B cell (primary cell): ENCODE data around the gene UBL3. TPM values are rescaled to one million over a fixed set of nuclear protein-coding genes. Genes with fewer than 3 reads are reported as not detected.

ENCODE experiments used
- ATAC-seq: fragments of 200-7000 bp; cut with Tn5 transposase; one replicate; pipeline ENCODE4 v1.10.0; 2021; ENCODE audit warnings: low read depth, mild to moderate bottlenecking, moderate number of reproducible peaks, moderate library complexity
- CTCF ChIA-PET: fragments of 350-600 bp; sonication (Branson Sonifier 250); formaldehyde crosslinking; loops from one replicate; lab custom pipeline; 2021; ENCODE audit warnings: antibody characterized with exemption, inconsistent platforms; lab: Charles Lee
- POLR2A ChIA-PET: fragments of 350-600 bp; sonication (Branson Sonifier 250); formaldehyde crosslinking; loops from one replicate; lab custom pipeline; 2021; ENCODE audit warnings: antibody characterized with exemption; lab: Charles Lee
- DNase-seq: peaks from one replicate; pipeline ENCODE4 v3.0.0; 2013
- H2AFZ ChIP-seq: 2 replicates; pipeline ENCODE4 v1.6.1; 2012; ENCODE audit warnings: mild to moderate bottlenecking, low read depth, low read length; ENCODE audit not compliant: insufficient read depth, poor library complexity, severe bottlenecking
- H3K27ac ChIP-seq, 2 donors: 1 replicate in 1 of 2; 2 replicates in 1 of 2; pipeline ENCODE4 v1.5.1; 2012 to 2013; ENCODE audit warnings: low read length in 2 of 2, mild to moderate bottlenecking in 2 of 2, moderate library complexity in 1 of 2
- H3K27me3 ChIP-seq, 4 experiments: fragments of 200-600 bp in 1 of 4; sonication (generic) in 1 of 4; replicated peaks in 1 of 4; 1 replicate in 2 of 4; 2 replicates in 2 of 4; pipeline versions ENCODE4 v1.6.1 to v1.7.0; 2013 to 2016; ENCODE audit warnings: low read length in 3 of 4, mild to moderate bottlenecking in 2 of 4, mixed read lengths in 1 of 4, moderate library complexity in 1 of 4; ENCODE audit not compliant: insufficient read depth in 4 of 4, control insufficient read depth in 3 of 4; ENCODE audit errors: control extremely low read depth in 1 of 4
- H3K36me3 ChIP-seq, 2 experiments: replicated peaks in 1 of 2; 1 replicate in 1 of 2; 2 replicates in 1 of 2; pipeline versions ENCODE4 v1.6.1 to v1.7.1; 2013; ENCODE audit warnings: low read length in 1 of 2; ENCODE audit not compliant: insufficient read depth in 2 of 2, control insufficient read depth in 1 of 2; ENCODE audit errors: control extremely low read depth in 1 of 2, extremely low read depth in 1 of 2
- H3K4me1 ChIP-seq, 2 donors: fragments of 200-600 bp in 1 of 2; sonication (generic) in 1 of 2; 1 replicate in 1 of 2; 2 replicates in 1 of 2; pipeline versions ENCODE4 v1.5.1 to v1.6.1; 2013 to 2017; ENCODE audit warnings: low read length in 2 of 2; ENCODE audit not compliant: control insufficient read depth in 2 of 2, insufficient read depth in 2 of 2
- H3K4me2 ChIP-seq: replicated peaks from 2 replicates; pipeline ENCODE3; 2012; ENCODE audit warnings: mild to moderate bottlenecking, low read depth, low read length; ENCODE audit not compliant: poor library complexity, severe bottlenecking
- H3K4me3 ChIP-seq, 5 experiments: fragments of 200-600 bp in 1 of 5; sonication (generic) in 1 of 5; 1 replicate in 3 of 5; 2 replicates in 2 of 5; pipeline versions ENCODE4 v1.5.1 to v1.7.0; 2011 to 2016; ENCODE audit warnings: low read length in 4 of 5, mild to moderate bottlenecking in 4 of 5, low read depth in 2 of 5, control low read depth in 1 of 5, moderate library complexity in 1 of 5; ENCODE audit not compliant: insufficient read depth in 1 of 5; ENCODE audit errors: control extremely low read depth in 1 of 5, extremely low read depth in 1 of 5
- H3K79me2 ChIP-seq: fragments of 200-600 bp; sonication (generic); one replicate; pipeline ENCODE4 v1.6.0; 2016; ENCODE audit warnings: low read length; ENCODE audit not compliant: control insufficient read depth, insufficient read depth
- H3K9ac ChIP-seq: fragments of 200-600 bp; sonication (generic); 2 replicates; pipeline ENCODE4 v1.6.1; 2017; ENCODE audit warnings: mild to moderate bottlenecking, low read length, moderate library complexity
- H3K9me3 ChIP-seq, 3 donors: one replicate each; pipeline versions ENCODE4 v1.6.1 to v1.7.1; 2013; ENCODE audit warnings: low read length in 2 of 3; ENCODE audit not compliant: control insufficient read depth in 2 of 3, insufficient read depth in 1 of 3; ENCODE audit errors: control extremely low read depth in 1 of 3
- H4K20me1 ChIP-seq: 2 replicates; pipeline ENCODE4 v1.6.0; 2012; ENCODE audit warnings: mild to moderate bottlenecking, low read length; ENCODE audit not compliant: insufficient read depth, control insufficient read depth, poor library complexity, severe bottlenecking
- H3K27ac Mint-ChIP-seq: one replicate; pipeline ENCODE4 v1.8.0; 2021; ENCODE audit warnings: mixed read lengths
- H3K27me3 Mint-ChIP-seq: one replicate; pipeline ENCODE4 v1.8.0; 2021; ENCODE audit warnings: mixed read lengths
- H3K4me1 Mint-ChIP-seq: one replicate; pipeline ENCODE4 v1.8.0; 2021; ENCODE audit warnings: mixed read lengths
- H3K4me3 Mint-ChIP-seq: one replicate; pipeline ENCODE4 v1.8.0; 2021; ENCODE audit warnings: mixed read lengths
- H3K9me3 Mint-ChIP-seq: one replicate; pipeline ENCODE4 v1.8.0; 2022; ENCODE audit warnings: mixed read lengths; ENCODE audit not compliant: insufficient read depth
- EZH2 ChIP-seq: IDR thresholded peaks from 2 replicates; pipeline ENCODE4 v1.6.1; 2012; ENCODE audit warnings: borderline replicate concordance, low read depth, mild to moderate bottlenecking, moderate library complexity, low read length; ENCODE audit not compliant: insufficient read depth, poor library complexity, severe bottlenecking
- WGBS: methylation state at CpG from one replicate; pipeline ENCODE4 v1.1.5; 2013; ENCODE audit warnings: missing lambda C conversion rate; ENCODE audit not compliant: insufficient coverage; 5-methylcytosine and 5-hydroxymethylcytosine counted together
- intact Hi-C: fragments of 100-400 bp; cut with micrococcal nuclease; formaldehyde crosslinking; loops from one replicate; pipeline ENCODE4 v1.10.0; 2022
- polyA plus RNA-seq: library from polyadenylated mRNA; depleted of rRNA; stranded (reverse); fragments of >200 nt; gene quantifications from 2 replicates; pipeline ENCODE4 v1.2.3, GENCODE V29; 2012
- total RNA-seq, 2 donors: library from RNA; stranded (reverse); fragments of 120-200 nt in 1 of 2; gene quantifications; 1 replicate in 1 of 2; 2 replicates in 1 of 2; pipeline versions ENCODE4 v1.2.3 to v1.2.4, GENCODE V29; 2013 to 2022
- TF ChIP-seq, protein P1 (sequence below): fragments of 200-600 bp; IDR thresholded peaks from one replicate; pipeline ENCODE4 v1.8.0; 2022; ENCODE audit warnings: antibody characterized with exemption, mild to moderate bottlenecking

Gene UBL3
- total and polyA plus RNA-seq, 2 donors (not counting 1 experiment from before 2014, with no cell fraction given): 7.3 to 27.9 TPM

DNA sequence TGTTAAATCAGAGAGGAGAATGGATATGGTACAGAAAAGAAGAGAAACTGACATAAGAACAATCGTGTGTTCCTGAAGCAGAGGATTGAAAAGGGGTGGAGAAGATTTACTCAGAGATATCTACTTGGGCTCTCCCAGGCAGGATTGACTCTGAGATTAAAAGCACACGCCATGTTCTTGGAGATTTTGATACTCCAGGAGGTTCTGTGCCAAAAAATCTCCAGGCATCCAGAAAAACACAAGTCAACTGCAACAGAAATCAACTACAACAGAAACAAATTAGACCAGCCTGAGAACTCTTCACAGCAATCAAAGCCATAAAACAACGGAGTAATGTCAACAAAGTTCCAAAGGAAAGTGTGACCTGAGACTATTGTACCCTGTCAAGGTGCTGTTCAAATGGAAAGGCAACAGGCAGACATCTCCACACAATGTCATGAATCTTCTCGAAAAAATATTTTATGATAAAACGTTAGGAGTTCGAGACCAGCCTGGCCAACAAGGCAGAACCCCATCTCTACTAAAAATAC is 104.2 kb downstream of the UBL3 start:
- peaks cover 0 to 3% of the 10 kb centered on the region in 2 donors for H3K4me1 ChIP-seq
- H3K4me3 ChIP-seq: no peak overlapping the region
- H3K4me3 Mint-ChIP-seq: no peak overlapping the region
- POLR2A ChIA-PET: no interaction called here
- H2AFZ ChIP-seq: no peak overlapping the region
- peaks cover 8% of the 10 kb centered on the region for H3K4me1 Mint-ChIP-seq
- no peak overlapping the region for H3K27ac ChIP-seq
- no peak overlapping the region for H3K9ac ChIP-seq
- no peaks in the 10 kb centered on the region for H4K20me1 ChIP-seq
- H3K36me3 ChIP-seq: no peaks in the 10 kb centered on the region
- peaks cover 0 to 2% (median 1%) of the 10 kb centered on the region in 4 experiments for H3K27me3 ChIP-seq
- DNase-seq (no peak), ATAC-seq (no peak)
- CTCF ChIA-PET: no interaction called here
- no peak for TF ChIP-seq EZH2
- TF ChIP-seq, protein P1, sequence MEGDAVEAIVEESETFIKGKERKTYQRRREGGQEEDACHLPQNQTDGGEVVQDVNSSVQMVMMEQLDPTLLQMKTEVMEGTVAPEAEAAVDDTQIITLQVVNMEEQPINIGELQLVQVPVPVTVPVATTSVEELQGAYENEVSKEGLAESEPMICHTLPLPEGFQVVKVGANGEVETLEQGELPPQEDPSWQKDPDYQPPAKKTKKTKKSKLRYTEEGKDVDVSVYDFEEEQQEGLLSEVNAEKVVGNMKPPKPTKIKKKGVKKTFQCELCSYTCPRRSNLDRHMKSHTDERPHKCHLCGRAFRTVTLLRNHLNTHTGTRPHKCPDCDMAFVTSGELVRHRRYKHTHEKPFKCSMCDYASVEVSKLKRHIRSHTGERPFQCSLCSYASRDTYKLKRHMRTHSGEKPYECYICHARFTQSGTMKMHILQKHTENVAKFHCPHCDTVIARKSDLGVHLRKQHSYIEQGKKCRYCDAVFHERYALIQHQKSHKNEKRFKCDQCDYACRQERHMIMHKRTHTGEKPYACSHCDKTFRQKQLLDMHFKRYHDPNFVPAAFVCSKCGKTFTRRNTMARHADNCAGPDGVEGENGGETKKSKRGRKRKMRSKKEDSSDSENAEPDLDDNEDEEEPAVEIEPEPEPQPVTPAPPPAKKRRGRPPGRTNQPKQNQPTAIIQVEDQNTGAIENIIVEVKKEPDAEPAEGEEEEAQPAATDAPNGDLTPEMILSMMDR: no peak
- 95% methylated on average over 4 of the region's 6 CpGs for WGBS
- H3K27me3 Mint-ChIP-seq: peaks cover 16% of the 10 kb centered on the region
- no peak overlapping the region for H3K27ac Mint-ChIP-seq
- intact Hi-C loops: no loop called here
- no peak overlapping the region for H3K4me2 ChIP-seq
- no peaks in the 10 kb centered on the region for H3K79me2 ChIP-seq
- no peaks in the 10 kb centered on the region for H3K9me3 ChIP-seq
- H3K9me3 Mint-ChIP-seq: no peaks in the 10 kb centered on the region

DNA sequence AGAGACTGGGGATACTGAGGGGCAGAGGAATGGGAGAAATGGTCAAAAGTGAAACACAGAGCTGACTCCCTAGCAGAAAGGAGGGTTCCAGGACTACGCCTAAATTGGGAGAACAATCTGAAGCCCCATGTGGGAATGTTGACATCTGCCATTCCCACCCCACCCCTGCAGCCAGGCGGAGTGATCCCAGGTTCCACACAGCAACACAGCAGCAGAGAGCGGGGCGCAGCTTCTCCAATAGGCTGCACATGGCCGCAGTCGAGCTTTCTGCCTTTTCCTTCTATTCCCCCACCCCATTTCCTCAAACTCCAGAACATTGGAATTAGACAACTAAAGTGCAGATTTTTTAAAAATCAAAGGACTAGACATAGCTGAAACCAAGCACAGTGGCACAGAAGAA is 104.7 kb downstream of the UBL3 start:
- CTCF ChIA-PET: no interaction called here
- Histone ChIP-seq H3K27ac (no peak overlapping the region), H3K36me3 (no peaks in the 10 kb centered on the region), H3K79me2 (no peaks in the 10 kb centered on the region), H3K9me3 (no peaks in the 10 kb centered on the region), H3K9ac (no peak overlapping the region), H3K4me3 (no peak overlapping the region), H4K20me1 (no peaks in the 10 kb centered on the region), H3K27me3 (peaks cover 0 to 2% (median 1%) of the 10 kb centered on the region in 4 experiments), H3K4me1 (peaks cover 0 to 3% of the 10 kb centered on the region in 2 donors), H2AFZ (no peak overlapping the region), H3K4me2 (no peak overlapping the region)
- Mint-ChIP-seq H3K27me3 (peaks cover 16% of the 10 kb centered on the region), H3K4me3 (no peak overlapping the region), H3K9me3 (no peaks in the 10 kb centered on the region), H3K4me1 (peaks cover 10% of the 10 kb centered on the region), H3K27ac (no peak overlapping the region)
- DNase-seq (no peak), ATAC-seq (no peak)
- intact Hi-C loops: no loop called here
- 98% methylated on average over 6 of the region's 6 CpGs for WGBS
- POLR2A ChIA-PET: no interaction called here
- TF ChIP-seq, protein P1: no peak
